ENCODE measurements around the gene ADAMTS12. TPM values are rescaled to one million over a fixed set of nuclear protein-coding genes. Genes with fewer than 3 reads are reported as not detected.

ADAMTS12 gene
- total RNA-seq, 1 donor from 2014 or later, result 32.1 TPM

- Mint-ChIP-seq H3K9me3 (peaks cover 4% of the 10 kb centered on the region), H3K27me3 (no peaks in the 10 kb centered on the region), H3K27ac (no peak overlapping the region), H3K4me1 (ENCODE audit: unreplicated experiment) (no peaks in the 10 kb centered on the region), H3K36me3 (no peaks in the 10 kb centered on the region), H3K4me3 (no peak overlapping the region)
- no peak for TF ChIP-seq CTCF (conservative IDR thresholded peaks at IDR 0.05)
- DNase-seq (ENCODE audit: extremely low spot score, unreplicated experiment), result no peak
Measured at GRCh38 chr5:33801292-33801691, 90.5 kb downstream of the ADAMTS12 start.

- Mint-ChIP-seq H3K27me3 (no peaks in the 10 kb centered on the region), H3K4me3 (no peak overlapping the region), H3K9me3 (peaks cover 4% of the 10 kb centered on the region), H3K36me3 (no peaks in the 10 kb centered on the region), H3K27ac (no peak overlapping the region), H3K4me1 (ENCODE audit: unreplicated experiment) (no peaks in the 10 kb centered on the region)
- TF ChIP-seq CTCF (conservative IDR thresholded peaks at IDR 0.05), result no peak
- no peak for DNase-seq (ENCODE audit: extremely low spot score, unreplicated experiment)
Measured at GRCh38 chr5:33800241-33800950, 91.4 kb downstream of the ADAMTS12 start.

GRCh38 chr5:33795496-33795895 lies 96.3 kb downstream of the ADAMTS12 start:
- Mint-ChIP-seq H3K4me1 (ENCODE audit: unreplicated experiment) (peaks cover 6% of the 10 kb centered on the region), H3K4me3 (no peak overlapping the region), H3K36me3 (no peaks in the 10 kb centered on the region), H3K27me3 (no peaks in the 10 kb centered on the region), H3K27ac (no peak overlapping the region), H3K9me3 (peaks cover 4% of the 10 kb centered on the region)
- TF ChIP-seq CTCF (conservative IDR thresholded peaks at IDR 0.05), result no peak
- no peak for DNase-seq (ENCODE audit: extremely low spot score, unreplicated experiment)

- Mint-ChIP-seq H3K27ac (no peak overlapping the region), H3K36me3 (no peaks in the 10 kb centered on the region), H3K27me3 (no peaks in the 10 kb centered on the region), H3K4me1 (ENCODE audit: unreplicated experiment) (peaks cover 6% of the 10 kb centered on the region), H3K4me3 (no peak overlapping the region), H3K9me3 (no peaks in the 10 kb centered on the region)
- no peak for TF ChIP-seq CTCF (conservative IDR thresholded peaks at IDR 0.05)
- no peak for DNase-seq (ENCODE audit: extremely low spot score, unreplicated experiment)
Measured at GRCh38 chr5:33794550-33795181, 97.1 kb downstream of the ADAMTS12 start.

GRCh38 chr5:33793836-33794549 lies 97.8 kb downstream of the ADAMTS12 start:
- TF ChIP-seq CTCF (conservative IDR thresholded peaks at IDR 0.05), result no peak
- no peak for DNase-seq (ENCODE audit: extremely low spot score, unreplicated experiment)
- Mint-ChIP-seq H3K27me3 (no peaks in the 10 kb centered on the region), H3K9me3 (no peaks in the 10 kb centered on the region), H3K4me3 (no peak overlapping the region), H3K36me3 (no peaks in the 10 kb centered on the region), H3K4me1 (ENCODE audit: unreplicated experiment) (peaks cover 6% of the 10 kb centered on the region), H3K27ac (no peak overlapping the region)

Data from type B pancreatic cell (in vitro differentiated cells).